K562 (cell line): Measurements from ENCODE around the gene PRDM11. TPM values are rescaled to one million over a fixed set of nuclear protein-coding genes. Genes with fewer than 3 reads are reported as not detected.

ENCODE experiments used
- ATAC-seq: fragments of 200-7000 bp; cut with Tn5 transposase; 3 replicates; pipeline ENCODE4 v1.9.1; 2020; ENCODE audit warnings: moderate library complexity
- BruUV-seq: library from RNA; stranded (reverse); fragments of 400-500 nt; replicated peaks from 2 replicates; lab custom pipeline; 2021; lab: Mats Ljungman, UMichigan
- CTCF ChIA-PET: fragments of 300-600 bp; formaldehyde crosslinking; extraction: SDS; loops from one replicate; lab custom pipeline; 2021; ENCODE audit warnings: low intra/inter-chr PET ratio; lab: Yijun Ruan, JAX
- POLR2A ChIA-PET: fragments of 300-600, 350-650 bp; sonication (Branson Sonifier 250); formaldehyde crosslinking; extraction: SDS; loops from one replicate; lab custom pipeline; 2021; ENCODE audit warnings: antibody characterized with exemption, inconsistent platforms; lab: Yijun Ruan, JAX
- DNase-seq, 4 experiments: peaks; one replicate each; pipeline versions ENCODE4 v3.0.0 to v3.0.0-alpha.2; 2011 to 2018; ENCODE audit warnings: low spot score in 3 of 4, mixed read lengths in 3 of 4; ENCODE audit errors: extremely low read depth in 1 of 4
- FAIRE-seq: peaks from 2 replicates; lab custom pipeline; 2011; peaks lifted over from hg19 to GRCh38; lab: Jason Lieb, UNC
- H2AFZ ChIP-seq: 2 replicates; pipeline ENCODE4 v1.6.0; 2011; ENCODE audit warnings: low read depth, low read length, control low read depth, inconsistent platforms
- H3K27ac ChIP-seq: fragments of 200-600 bp; 3 replicates; pipeline ENCODE4 v1.8.0; 2011; ENCODE audit warnings: low read depth, mild to moderate bottlenecking, control low read depth, inconsistent platforms, low read length, moderate library complexity, mixed read lengths; ENCODE audit errors: extremely low read depth
- H3K27me3 ChIP-seq, 2 experiments: fragments of 300-600 bp in 1 of 2; 2 replicates in 1 of 2; 3 replicates in 1 of 2; pipeline versions ENCODE4 v1.6.0 to v1.8.0; 2011; ENCODE audit warnings: inconsistent platforms in 2 of 2, low read length in 2 of 2, mild to moderate bottlenecking in 1 of 2, mixed read lengths in 1 of 2, moderate library complexity in 1 of 2; ENCODE audit not compliant: control insufficient read depth in 2 of 2, insufficient read depth in 2 of 2
- H3K36me3 ChIP-seq: fragments of 300-600 bp; 3 replicates; pipeline ENCODE4 v1.8.0; 2011; ENCODE audit warnings: mild to moderate bottlenecking, low read length, inconsistent platforms; ENCODE audit not compliant: control insufficient read depth, insufficient read depth
- H3K4me1 ChIP-seq, 2 experiments: fragments of 200-600 bp in 1 of 2; replicated peaks in 1 of 2; 2 replicates in 1 of 2; 3 replicates in 1 of 2; pipeline versions ENCODE4 v1.5.1 to v1.8.0; 2011; ENCODE audit warnings: inconsistent platforms in 2 of 2, low read length in 2 of 2, mild to moderate bottlenecking in 1 of 2, mixed read lengths in 1 of 2, moderate library complexity in 1 of 2; ENCODE audit not compliant: control insufficient read depth in 2 of 2, insufficient read depth in 2 of 2
- H3K4me2 ChIP-seq: 2 replicates; pipeline ENCODE4 v1.6.1; 2011; ENCODE audit warnings: low read length, control low read depth, inconsistent platforms, mixed read lengths; ENCODE audit not compliant: insufficient read depth
- H3K4me3 ChIP-seq: fragments of 200-600 bp; sonication (generic), shearing (Covaris generic); 2 replicates; pipeline ENCODE4 v1.5.1; 2016; ENCODE audit warnings: control low read depth, inconsistent platforms
- H3K79me2 ChIP-seq: fragments of 200-600 bp; 3 replicates; pipeline ENCODE4 v1.8.0; 2011; ENCODE audit warnings: low read length, inconsistent platforms; ENCODE audit not compliant: control insufficient read depth, insufficient read depth
- H3K9ac ChIP-seq, 2 experiments: 2 replicates each; pipeline versions ENCODE4 v1.6.0 to v1.6.1; 2011; ENCODE audit warnings: low read depth in 2 of 2, low read length in 2 of 2, control low read depth in 1 of 2, inconsistent platforms in 1 of 2, mild to moderate bottlenecking in 1 of 2, mixed read lengths in 1 of 2; ENCODE audit not compliant: insufficient read depth in 1 of 2
- H3K9me1 ChIP-seq: one replicate; pipeline ENCODE4 v1.6.0; 2011; ENCODE audit warnings: inconsistent platforms, mild to moderate bottlenecking, low read length, moderate library complexity; ENCODE audit not compliant: control insufficient read depth, insufficient read depth
- H3K9me3 ChIP-seq: replicated peaks from 2 replicates; pipeline ENCODE4 v1.5.1; 2011; ENCODE audit warnings: low read depth, low read length, inconsistent platforms; ENCODE audit not compliant: control insufficient read depth, insufficient read depth
- H4K20me1 ChIP-seq: replicated peaks from 2 replicates; pipeline ENCODE4 v1.6.1; 2011; ENCODE audit warnings: low read length, inconsistent platforms, mixed read lengths; ENCODE audit not compliant: control insufficient read depth, insufficient read depth
- GTF2A2 ChIP-seq: IDR thresholded peaks from 2 replicates; pipeline ENCODE4 v1.6.1; 2016; ENCODE audit warnings: mild to moderate bottlenecking, missing genetic modification characterization, missing compliant biosample characterization
- KAT2B ChIP-seq: IDR thresholded peaks from one replicate; pipeline ENCODE4 v1.6.1; 2012; ENCODE audit warnings: low read depth, mild to moderate bottlenecking, control low read depth, inconsistent platforms, low read length, moderate library complexity
- NFE2 ChIP-seq: IDR thresholded peaks from 2 replicates; pipeline ENCODE4 v1.6.1; 2014; ENCODE audit warnings: antibody characterized with exemption, low read depth
- NKRF ChIP-seq: fragments of 450-650 bp; IDR thresholded peaks from 2 replicates; pipeline ENCODE4 v1.6.1; 2016; ENCODE audit warnings: borderline replicate concordance
- PCBP2 ChIP-seq: fragments of 200-400 bp; formaldehyde crosslinking; IDR thresholded peaks from 2 replicates; pipeline ENCODE4 v1.6.1; 2018; ENCODE audit warnings: low read length, low read depth, mild to moderate bottlenecking, moderate library complexity; ENCODE audit not compliant: poor library complexity, severe bottlenecking
- THRAP3 ChIP-seq: fragments of 450-650 bp; IDR thresholded peaks from 2 replicates; pipeline ENCODE4 v1.6.1; 2016; ENCODE audit warnings: mild to moderate bottlenecking, inconsistent platforms, borderline replicate concordance
- XRCC5 ChIP-seq: fragments of 200-400 bp; formaldehyde crosslinking; IDR thresholded peaks from 2 replicates; pipeline ENCODE4 v1.6.1; 2017; ENCODE audit warnings: low read depth, mild to moderate bottlenecking, low read length
- ZNF175 ChIP-seq: fragments of 200-800 bp; sonication (Bioruptor generic); IDR thresholded peaks from 2 replicates; pipeline ENCODE4 v1.6.1; 2016; ENCODE audit warnings: low read depth, mild to moderate bottlenecking, missing genetic modification characterization, missing compliant biosample characterization
- ZNF699 ChIP-seq: fragments of 250-450 bp; sonication (Bioruptor Pico); IDR thresholded peaks from 2 replicates; pipeline ENCODE4 v1.8.0; 2021; ENCODE audit warnings: mild to moderate bottlenecking, moderate library complexity; ENCODE audit not compliant: insufficient replicate concordance
- WGBS: fragments of 100-300 bp; shearing (Covaris generic); methylation state at CpG from one replicate; pipeline ENCODE4 v1.1.6; 2016; ENCODE audit warnings: low coverage, mixed read lengths; ENCODE audit not compliant: insufficient coverage; ENCODE audit errors: missing lambda C conversion rate; 5-methylcytosine and 5-hydroxymethylcytosine counted together
- in situ Hi-C: fragments of 300-500 bp; cut with MboI; formaldehyde crosslinking; loops from 4 replicates; pipeline ENCODE4 v1.15.0; 2018; ENCODE audit warnings: inconsistent platforms, mixed read lengths
- intact Hi-C: fragments of 100-400 bp; cut with micrococcal nuclease; formaldehyde crosslinking; loops from 2 replicates; pipeline ENCODE4 v1.14.2; 2022
- polyA plus RNA-seq, 8 experiments: library from polyadenylated mRNA; depleted of rRNA in 4 of 8; stranded (reverse) in 5 of 8; unstranded in 3 of 8; fragments of >200 nt; fragmentation: Nextera tagmentation in 2 of 8; fragmentation: Illumina TruSeq in 1 of 8; extraction: Ambion mirVana in 2 of 8; extraction: Trizol in 1 of 8; gene quantifications; 2 replicates each; pipeline versions ENCODE4 v1.2.1 to v1.2.3, GENCODE V29; 2011 to 2014; ENCODE audit warnings: inconsistent platforms in 1 of 8, missing spikeins in 1 of 8
- total RNA-seq, 7 experiments: library from RNA; depleted of rRNA in 6 of 7; stranded (reverse); fragments of >200 nt in 6 of 7; fragmentation: Illumina TruSeq in 2 of 7; extraction: Trizol in 2 of 7; gene quantifications; 2 replicates each; pipeline versions ENCODE4 v1.2.1 to v1.2.3, GENCODE V29; 2011 to 2021; ENCODE audit warnings: low replicate concordance in 1 of 7

The PRDM11 gene
- total and polyA plus RNA-seq, 9 of the 15 experiments (the other 6 are each of a cell fraction or from before 2014, with no cell fraction given), result 0.01 to 1.1 (median 0.29) TPM

GRCh38 chr11:45223496-45223895 is 77.1 kb downstream of the PRDM11 start:
- Histone ChIP-seq H3K9me3 (no peaks in the 10 kb centered on the region), H3K9me1 (no peaks in the 10 kb centered on the region), H3K79me2 (no peaks in the 10 kb centered on the region), H3K27me3 (peaks cover 30 to 54% of the 10 kb centered on the region in 2 experiments), H2AFZ (no peak overlapping the region), H3K4me3 (no peak overlapping the region), H3K36me3 (no peaks in the 10 kb centered on the region), H3K4me1 (peaks cover 0 to 4% of the 10 kb centered on the region in 2 experiments; a peak in 1 of 5 replicates), H4K20me1 (0 out of 2 replicates have a peak, but pooled peaks cover 12% of the 10 kb centered on the region), H3K27ac (no peak overlapping the region), H3K4me2 (no peak overlapping the region), H3K9ac (no peak overlapping the region)
- FAIRE-seq (no peak), ATAC-seq (no peak), DNase-seq (no peak)
- POLR2A ChIA-PET, result no interaction called here
- intact Hi-C loops, result no loop called here
- WGBS, result 3% methylated on average over 5 of the region's 5 CpGs
- no peak for TF ChIP-seq ZNF175 (CRISPR knock-in tag)
- CTCF ChIA-PET, result no interaction called here
- in situ Hi-C loops, result no loop called here
- BruUV-seq, result no TSS peak

DNA sequence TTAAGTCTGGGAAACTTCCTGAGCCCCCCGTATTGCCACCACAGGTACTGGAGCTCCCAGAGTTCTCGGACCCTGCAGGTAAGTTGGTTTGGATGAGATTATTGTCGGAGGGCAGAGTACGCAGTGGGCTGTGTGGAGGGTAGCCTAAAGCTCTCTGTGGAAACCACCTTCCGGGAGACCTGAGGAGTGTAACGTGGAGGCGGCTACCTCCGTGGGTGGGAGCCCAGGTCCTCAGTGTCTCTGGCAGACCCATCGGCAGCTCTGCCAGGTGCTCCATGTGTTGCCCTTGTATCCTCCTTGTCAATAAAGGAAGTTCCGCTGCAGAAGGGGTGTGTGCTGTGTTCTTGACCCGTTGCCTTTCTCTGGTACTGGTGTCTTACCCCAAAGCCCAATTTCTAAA is 78.3 kb downstream of the PRDM11 start:
- H4K20me1 ChIP-seq, result 0 out of 2 replicates have a peak, but pooled peaks cover 12% of the 10 kb centered on the region
- no peaks in the 10 kb centered on the region for H3K9me3 ChIP-seq
- CTCF ChIA-PET, result no interaction called here
- no peak overlapping the region for H3K27ac ChIP-seq
- no peaks in the 10 kb centered on the region for H3K4me1 ChIP-seq
- no peak for DNase-seq
- WGBS, result 3% methylated on average over 11 of the region's 11 CpGs
- TF ChIP-seq ZNF699 (CRISPR knock-in tag), result no peak
- TF ChIP-seq THRAP3, result no peak
- TF ChIP-seq GTF2A2 (tag), result no peak
- no peak for TF ChIP-seq NFE2
- TF ChIP-seq XRCC5, result no peak
- no peak for TF ChIP-seq KAT2B
- TF ChIP-seq NKRF, result no peak
- no peak for TF ChIP-seq PCBP2
- no peak overlapping the region for H3K4me3 ChIP-seq
- no peaks in the 10 kb centered on the region for H3K9me1 ChIP-seq
- FAIRE-seq, result no peak
- no peak overlapping the region for H3K4me2 ChIP-seq
- POLR2A ChIA-PET, result interaction anchor here (0.6 kb wide), 1 partner anchor 33 kb away, joined by 5 read pairs; no protein-coding TSS in a partner anchor
- no peak for ATAC-seq
- H3K27me3 ChIP-seq, result peaks cover 30 to 52% of the 10 kb centered on the region in 2 experiments
- intact Hi-C loops, result no loop called here
- in situ Hi-C loops, result no loop called here
- H3K36me3 ChIP-seq, result no peaks in the 10 kb centered on the region
- no peaks in the 10 kb centered on the region for H3K79me2 ChIP-seq
- no peak overlapping the region for H2AFZ ChIP-seq
- no peak overlapping the region for H3K9ac ChIP-seq
- no TSS peak for BruUV-seq
